GM23338 (cell line): ENCODE measurements around the gene ZNF260. TPM values are rescaled to one million over a fixed set of nuclear protein-coding genes. Genes with fewer than 3 reads are reported as not detected.

Experiments used
- ATAC-seq: fragments of 200-7000 bp; cut with Tn5 transposase; 3 replicates; pipeline ENCODE4 v1.9.1; 2020
- DNase-seq: peaks from one replicate; pipeline ENCODE4 v3.0.0-alpha.2; 2015; ENCODE audit warnings: low spot score
- H2AFZ ChIP-seq: fragments of 200-600 bp; sonication (generic); 2 replicates; pipeline ENCODE4 v1.8.0; 2016; ENCODE audit warnings: antibody characterized with exemption, mild to moderate bottlenecking, moderate library complexity
- H3F3A ChIP-seq: fragments of 200-600 bp; sonication (generic); replicated peaks from 2 replicates; pipeline ENCODE4 v1.8.0; 2017; ENCODE audit warnings: antibody characterized with exemption, mixed run types, low read depth
- H3K27ac ChIP-seq: fragments of 200-600 bp; sonication (generic); 2 replicates; pipeline ENCODE4 v1.6.1; 2016; ENCODE audit warnings: low read depth
- H3K27me3 ChIP-seq: fragments of 200-600 bp; sonication (generic); 2 replicates; pipeline ENCODE4 v1.8.0; 2016; ENCODE audit warnings: mild to moderate bottlenecking, mixed run types, moderate library complexity; ENCODE audit not compliant: insufficient read depth
- H3K36me3 ChIP-seq: fragments of 200-600 bp; sonication (generic); 2 replicates; pipeline ENCODE4 v1.8.0; 2016; ENCODE audit warnings: mild to moderate bottlenecking; ENCODE audit not compliant: insufficient read depth
- H3K4me1 ChIP-seq: fragments of 200-600 bp; sonication (generic); 2 replicates; pipeline ENCODE4 v1.8.0; 2016; ENCODE audit warnings: mild to moderate bottlenecking, moderate library complexity; ENCODE audit not compliant: insufficient read depth
- H3K4me2 ChIP-seq: fragments of 200-600 bp; sonication (generic); 2 replicates; pipeline ENCODE4 v1.7.1; 2017; ENCODE audit warnings: mixed run types
- H3K4me3 ChIP-seq: fragments of 200-600 bp; sonication (generic); 2 replicates; pipeline ENCODE4 v1.6.1; 2016; ENCODE audit warnings: mixed run types
- H3K79me2 ChIP-seq: fragments of 200-600 bp; sonication (generic); replicated peaks from 2 replicates; pipeline ENCODE4 v1.8.0; 2017; ENCODE audit warnings: mild to moderate bottlenecking; ENCODE audit not compliant: insufficient read depth
- H3K9me2 ChIP-seq: fragments of 200-600 bp; sonication (generic); 2 replicates; pipeline ENCODE4 v1.8.0; 2017; ENCODE audit not compliant: insufficient read depth
- H4K20me1 ChIP-seq: fragments of 200-600 bp; sonication (generic); replicated peaks from 2 replicates; pipeline ENCODE4 v1.8.0; 2017; ENCODE audit warnings: mild to moderate bottlenecking; ENCODE audit not compliant: insufficient read depth
- H3K27ac Mint-ChIP-seq: 2 replicates; pipeline ENCODE4 v1.8.0; 2020; ENCODE audit warnings: inconsistent platforms, mild to moderate bottlenecking, moderate library complexity, mixed read lengths
- H3K27me3 Mint-ChIP-seq: 3 replicates; pipeline ENCODE4 v1.8.0; 2022; ENCODE audit warnings: low read depth, mild to moderate bottlenecking, moderate library complexity, mixed read lengths, inconsistent platforms; ENCODE audit not compliant: insufficient read depth, poor library complexity
- H3K36me3 Mint-ChIP-seq: 3 replicates; pipeline ENCODE4 v1.8.0; 2021; ENCODE audit warnings: low read depth, mild to moderate bottlenecking, inconsistent platforms, moderate library complexity, mixed read lengths
- H3K4me1 Mint-ChIP-seq: 3 replicates; pipeline ENCODE4 v1.8.0; 2020; ENCODE audit warnings: mild to moderate bottlenecking, inconsistent platforms, mixed read lengths
- H3K4me3 Mint-ChIP-seq: 3 replicates; pipeline ENCODE4 v1.8.0; 2021; ENCODE audit warnings: moderate library complexity, mild to moderate bottlenecking, inconsistent platforms, mixed read lengths
- H3K9me3 Mint-ChIP-seq: 3 replicates; pipeline ENCODE4 v1.8.0; 2020; ENCODE audit warnings: moderate library complexity, mild to moderate bottlenecking, inconsistent platforms, mixed read lengths
- CREB1 ChIP-seq: fragments of 250-450 bp; sonication (Bioruptor Pico); IDR thresholded peaks from 2 replicates; pipeline ENCODE4 v1.5.0; 2020; ENCODE audit warnings: low read depth, mild to moderate bottlenecking, moderate library complexity
- EZH2 ChIP-seq: fragments of 200-600 bp; sonication (generic); IDR thresholded peaks from one replicate; pipeline ENCODE4 v1.8.0; 2017; ENCODE audit warnings: antibody characterized with exemption, mild to moderate bottlenecking, low read depth; ENCODE audit not compliant: unreplicated experiment
- EZH2phosphoT487 ChIP-seq: fragments of 200-600 bp; sonication (generic); IDR thresholded peaks from one replicate; pipeline ENCODE4 v1.8.1; 2018; ENCODE audit warnings: antibody characterized with exemption; ENCODE audit not compliant: unreplicated experiment
- JUNB ChIP-seq: IDR thresholded peaks from one replicate; pipeline ENCODE4 v1.6.1; 2016; ENCODE audit warnings: antibody characterized with exemption; ENCODE audit not compliant: unreplicated experiment
- POLR2AphosphoS5 ChIP-seq: IDR thresholded peaks from 2 replicates; pipeline ENCODE4 v1.6.1; 2016; ENCODE audit warnings: antibody characterized with exemption, low read depth
- STAT1 ChIP-seq: IDR thresholded peaks from one replicate; pipeline ENCODE4 v1.6.1; 2016; ENCODE audit warnings: antibody characterized with exemption; ENCODE audit not compliant: unreplicated experiment
- ZNF114 ChIP-seq: fragments of 250-450 bp; sonication (Bioruptor Pico); IDR thresholded peaks from 2 replicates; pipeline ENCODE4 v1.5.0; 2020; ENCODE audit warnings: mild to moderate bottlenecking, moderate library complexity
- ZNF331 ChIP-seq: fragments of 250-450 bp; sonication (Bioruptor Pico); IDR thresholded peaks from 2 replicates; pipeline ENCODE4 v1.5.0; 2020; ENCODE audit warnings: low read depth, mild to moderate bottlenecking, moderate library complexity
- polyA plus RNA-seq: library from polyadenylated mRNA; unstranded; fragments of >200 nt; fragmentation: Nextera tagmentation; extraction: Ambion mirVana; gene quantifications from 2 replicates; pipeline ENCODE4 v1.2.1, GENCODE V29; 2016
- total RNA-seq: library from RNA; depleted of rRNA; stranded (reverse); fragments of >200 nt; shearing (Covaris generic); gene quantifications from 2 replicates; pipeline ENCODE4 v1.2.3, GENCODE V29; 2014
- TF ChIP-seq, protein P1 (sequence below): fragments of 250-450 bp; sonication (Bioruptor Pico); IDR thresholded peaks from 2 replicates; pipeline ENCODE4 v1.5.0; 2020; ENCODE audit warnings: mild to moderate bottlenecking, moderate library complexity
- TF ChIP-seq, protein P2 (sequence below), 2 experiments: fragments of 200-600 bp in 1 of 2; sonication (generic) in 1 of 2; conservative IDR thresholded peaks; 2 replicates each; pipeline versions ENCODE4 v1.5.1 to v1.6.1; 2016 to 2017; ENCODE audit warnings: antibody characterized with exemption in 2 of 2, low read depth in 2 of 2, mild to moderate bottlenecking in 2 of 2, moderate library complexity in 1 of 2

ZNF260 gene
- total and polyA plus RNA-seq, 2 experiments from 2014 or later: 26.8 to 35.9 TPM

DNA sequence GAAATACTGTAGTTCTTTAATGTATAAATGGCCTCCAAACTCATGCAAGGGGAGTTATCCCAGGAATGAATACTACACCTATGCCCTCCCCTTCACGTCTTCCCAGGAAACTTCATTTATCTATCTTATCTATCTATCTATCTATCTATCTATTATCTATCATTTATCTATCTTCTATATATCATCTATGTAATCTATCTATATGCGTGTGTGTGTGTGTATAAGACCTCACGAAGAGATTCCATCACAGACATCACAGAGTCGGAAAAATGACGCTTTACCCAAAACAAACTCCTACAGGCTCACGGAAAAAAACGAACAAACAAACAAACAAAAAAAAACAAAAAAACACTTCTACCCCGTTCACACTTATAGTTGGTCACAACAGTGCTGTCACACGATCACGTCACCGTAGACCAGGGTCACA is 44.5 kb upstream of the ZNF260 start:
- H3K27me3 Mint-ChIP-seq: no peaks in the 10 kb centered on the region
- H3K9me3 Mint-ChIP-seq: peaks cover 5% of the 10 kb centered on the region; the same call in 2 of the 3 replicates
- H3K9me2 ChIP-seq: no peaks in the 10 kb centered on the region
- DNase-seq: peak; percentile 15
- 0 out of 2 replicates have a peak, but pooled peaks cover 5% of the 10 kb centered on the region for H3K4me1 ChIP-seq
- peak overlapping the region; percentile 97 for H3K27ac Mint-ChIP-seq
- H3K4me3 Mint-ChIP-seq: peak overlapping the region; percentile 90
- peak overlapping the region; percentile 94; the same call in 1 of the 2 replicates for H2AFZ ChIP-seq
- TF ChIP-seq, protein P1, sequence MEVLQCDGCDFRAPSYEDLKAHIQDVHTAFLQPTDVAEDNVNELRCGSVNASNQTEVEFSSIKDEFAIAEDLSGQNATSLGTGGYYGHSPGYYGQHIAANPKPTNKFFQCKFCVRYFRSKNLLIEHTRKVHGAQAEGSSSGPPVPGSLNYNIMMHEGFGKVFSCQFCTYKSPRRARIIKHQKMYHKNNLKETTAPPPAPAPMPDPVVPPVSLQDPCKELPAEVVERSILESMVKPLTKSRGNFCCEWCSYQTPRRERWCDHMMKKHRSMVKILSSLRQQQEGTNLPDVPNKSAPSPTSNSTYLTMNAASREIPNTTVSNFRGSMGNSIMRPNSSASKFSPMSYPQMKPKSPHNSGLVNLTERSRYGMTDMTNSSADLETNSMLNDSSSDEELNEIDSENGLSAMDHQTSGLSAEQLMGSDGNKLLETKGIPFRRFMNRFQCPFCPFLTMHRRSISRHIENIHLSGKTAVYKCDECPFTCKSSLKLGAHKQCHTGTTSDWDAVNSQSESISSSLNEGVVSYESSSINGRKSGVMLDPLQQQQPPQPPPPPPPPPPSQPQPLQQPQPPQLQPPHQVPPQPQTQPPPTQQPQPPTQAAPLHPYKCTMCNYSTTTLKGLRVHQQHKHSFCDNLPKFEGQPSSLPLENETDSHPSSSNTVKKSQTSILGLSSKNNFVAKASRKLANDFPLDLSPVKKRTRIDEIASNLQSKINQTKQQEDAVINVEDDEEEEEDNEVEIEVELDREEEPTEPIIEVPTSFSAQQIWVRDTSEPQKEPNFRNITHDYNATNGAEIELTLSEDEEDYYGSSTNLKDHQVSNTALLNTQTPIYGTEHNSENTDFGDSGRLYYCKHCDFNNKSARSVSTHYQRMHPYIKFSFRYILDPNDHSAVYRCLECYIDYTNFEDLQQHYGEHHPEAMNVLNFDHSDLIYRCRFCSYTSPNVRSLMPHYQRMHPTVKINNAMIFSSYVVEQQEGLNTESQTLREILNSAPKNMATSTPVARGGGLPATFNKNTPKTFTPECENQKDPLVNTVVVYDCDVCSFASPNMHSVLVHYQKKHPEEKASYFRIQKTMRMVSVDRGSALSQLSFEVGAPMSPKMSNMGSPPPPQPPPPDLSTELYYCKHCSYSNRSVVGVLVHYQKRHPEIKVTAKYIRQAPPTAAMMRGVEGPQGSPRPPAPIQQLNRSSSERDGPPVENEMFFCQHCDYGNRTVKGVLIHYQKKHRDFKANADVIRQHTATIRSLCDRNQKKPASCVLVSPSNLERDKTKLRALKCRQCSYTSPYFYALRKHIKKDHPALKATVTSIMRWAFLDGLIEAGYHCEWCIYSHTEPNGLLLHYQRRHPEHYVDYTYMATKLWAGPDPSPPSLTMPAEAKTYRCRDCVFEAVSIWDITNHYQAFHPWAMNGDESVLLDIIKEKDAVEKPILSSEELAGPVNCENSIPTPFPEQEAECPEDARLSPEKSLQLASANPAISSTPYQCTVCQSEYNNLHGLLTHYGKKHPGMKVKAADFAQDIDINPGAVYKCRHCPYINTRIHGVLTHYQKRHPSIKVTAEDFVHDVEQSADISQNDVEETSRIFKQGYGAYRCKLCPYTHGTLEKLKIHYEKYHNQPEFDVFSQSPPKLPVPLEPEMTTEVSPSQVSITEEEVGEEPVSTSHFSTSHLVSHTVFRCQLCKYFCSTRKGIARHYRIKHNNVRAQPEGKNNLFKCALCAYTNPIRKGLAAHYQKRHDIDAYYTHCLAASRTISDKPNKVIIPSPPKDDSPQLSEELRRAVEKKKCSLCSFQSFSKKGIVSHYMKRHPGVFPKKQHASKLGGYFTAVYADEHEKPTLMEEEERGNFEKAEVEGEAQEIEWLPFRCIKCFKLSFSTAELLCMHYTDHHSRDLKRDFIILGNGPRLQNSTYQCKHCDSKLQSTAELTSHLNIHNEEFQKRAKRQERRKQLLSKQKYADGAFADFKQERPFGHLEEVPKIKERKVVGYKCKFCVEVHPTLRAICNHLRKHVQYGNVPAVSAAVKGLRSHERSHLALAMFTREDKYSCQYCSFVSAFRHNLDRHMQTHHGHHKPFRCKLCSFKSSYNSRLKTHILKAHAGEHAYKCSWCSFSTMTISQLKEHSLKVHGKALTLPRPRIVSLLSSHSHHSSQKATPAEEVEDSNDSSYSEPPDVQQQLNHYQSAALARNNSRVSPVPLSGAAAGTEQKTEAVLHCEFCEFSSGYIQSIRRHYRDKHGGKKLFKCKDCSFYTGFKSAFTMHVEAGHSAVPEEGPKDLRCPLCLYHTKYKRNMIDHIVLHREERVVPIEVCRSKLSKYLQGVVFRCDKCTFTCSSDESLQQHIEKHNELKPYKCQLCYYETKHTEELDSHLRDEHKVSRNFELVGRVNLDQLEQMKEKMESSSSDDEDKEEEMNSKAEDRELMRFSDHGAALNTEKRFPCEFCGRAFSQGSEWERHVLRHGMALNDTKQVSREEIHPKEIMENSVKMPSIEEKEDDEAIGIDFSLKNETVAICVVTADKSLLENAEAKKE (CRISPR knock-in tag): no peak
- peak; percentile 52; the same call in 1 of the 2 replicates for TF ChIP-seq CREB1 (CRISPR knock-in tag)
- H3K36me3 ChIP-seq: peaks cover 16% of the 10 kb centered on the region
- H4K20me1 ChIP-seq: peaks cover 2% of the 10 kb centered on the region
- H3K4me2 ChIP-seq: peak overlapping the region; percentile 92
- ATAC-seq: no peak
- no peaks in the 10 kb centered on the region for H3F3A ChIP-seq
- H3K79me2 ChIP-seq: peaks cover 82% of the 10 kb centered on the region
- H3K27ac ChIP-seq: peak overlapping the region; percentile 85
- H3K36me3 Mint-ChIP-seq: peaks cover 45% of the 10 kb centered on the region
- H3K27me3 ChIP-seq: no peaks in the 10 kb centered on the region
- H3K4me3 ChIP-seq: peak overlapping the region; percentile 99
- peaks cover 13% of the 10 kb centered on the region; the same call in 2 of the 3 replicates for H3K4me1 Mint-ChIP-seq

DNA sequence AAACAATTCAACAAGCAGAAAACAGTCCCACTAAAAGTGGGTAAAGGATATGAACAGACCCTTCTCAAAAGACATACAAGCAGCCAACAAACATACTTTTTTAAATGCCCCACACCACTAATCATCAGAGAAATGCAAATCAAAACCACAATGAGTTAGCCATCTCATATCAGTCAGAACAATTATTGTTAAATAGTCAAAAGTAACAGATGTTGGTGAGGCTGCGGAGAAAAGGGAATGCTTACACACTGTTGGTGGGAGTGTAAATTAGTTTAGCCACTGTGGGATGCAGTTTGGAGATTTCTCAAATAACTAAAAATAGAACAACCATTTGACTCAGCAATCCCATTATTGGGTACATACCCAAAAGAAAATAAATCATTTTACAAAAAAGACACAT is 36.3 kb upstream of the ZNF260 start:
- peaks cover 98% of the 10 kb centered on the region for H3K36me3 Mint-ChIP-seq
- TF ChIP-seq CREB1 (CRISPR knock-in tag) (no peak), ZNF114 (CRISPR knock-in tag) (no peak), POLR2AphosphoS5 (no peak), JUNB (no peak), ZNF331 (no peak), EZH2phosphoT487 (no peak), STAT1 (no peak), EZH2 (no peak)
- TF ChIP-seq, protein P2, sequence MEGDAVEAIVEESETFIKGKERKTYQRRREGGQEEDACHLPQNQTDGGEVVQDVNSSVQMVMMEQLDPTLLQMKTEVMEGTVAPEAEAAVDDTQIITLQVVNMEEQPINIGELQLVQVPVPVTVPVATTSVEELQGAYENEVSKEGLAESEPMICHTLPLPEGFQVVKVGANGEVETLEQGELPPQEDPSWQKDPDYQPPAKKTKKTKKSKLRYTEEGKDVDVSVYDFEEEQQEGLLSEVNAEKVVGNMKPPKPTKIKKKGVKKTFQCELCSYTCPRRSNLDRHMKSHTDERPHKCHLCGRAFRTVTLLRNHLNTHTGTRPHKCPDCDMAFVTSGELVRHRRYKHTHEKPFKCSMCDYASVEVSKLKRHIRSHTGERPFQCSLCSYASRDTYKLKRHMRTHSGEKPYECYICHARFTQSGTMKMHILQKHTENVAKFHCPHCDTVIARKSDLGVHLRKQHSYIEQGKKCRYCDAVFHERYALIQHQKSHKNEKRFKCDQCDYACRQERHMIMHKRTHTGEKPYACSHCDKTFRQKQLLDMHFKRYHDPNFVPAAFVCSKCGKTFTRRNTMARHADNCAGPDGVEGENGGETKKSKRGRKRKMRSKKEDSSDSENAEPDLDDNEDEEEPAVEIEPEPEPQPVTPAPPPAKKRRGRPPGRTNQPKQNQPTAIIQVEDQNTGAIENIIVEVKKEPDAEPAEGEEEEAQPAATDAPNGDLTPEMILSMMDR (conservative IDR thresholded peaks at IDR 0.05; ENCODE audit: low read depth in 2 of 2): no peak

More for the DNA sequence above, 36.3 kb upstream of the ZNF260 start:
- Histone ChIP-seq H3K27me3 (no peaks in the 10 kb centered on the region), H3K36me3 (0 out of 2 replicates have a peak, but pooled peaks cover 5% of the 10 kb centered on the region), H2AFZ (no peak overlapping the region), H3K4me1 (no peaks in the 10 kb centered on the region), H3K4me3 (no peak overlapping the region), H3K4me2 (no peak overlapping the region), H3F3A (no peaks in the 10 kb centered on the region), H3K79me2 (peaks cover 91% of the 10 kb centered on the region), H3K27ac (no peak overlapping the region), H3K9me2 (no peaks in the 10 kb centered on the region), H4K20me1 (0 out of 2 replicates have a peak, but pooled peaks cover 4% of the 10 kb centered on the region)
- DNase-seq (no peak), ATAC-seq (no peak)
- H3K27ac Mint-ChIP-seq: no peak overlapping the region
- H3K27me3 Mint-ChIP-seq: peaks cover 2% of the 10 kb centered on the region
- no peaks in the 10 kb centered on the region for H3K4me1 Mint-ChIP-seq
- no peak overlapping the region for H3K4me3 Mint-ChIP-seq
- H3K9me3 Mint-ChIP-seq: peaks cover 64% of the 10 kb centered on the region
